ENCODE measurements around the gene ABLIM1.

DNA sequence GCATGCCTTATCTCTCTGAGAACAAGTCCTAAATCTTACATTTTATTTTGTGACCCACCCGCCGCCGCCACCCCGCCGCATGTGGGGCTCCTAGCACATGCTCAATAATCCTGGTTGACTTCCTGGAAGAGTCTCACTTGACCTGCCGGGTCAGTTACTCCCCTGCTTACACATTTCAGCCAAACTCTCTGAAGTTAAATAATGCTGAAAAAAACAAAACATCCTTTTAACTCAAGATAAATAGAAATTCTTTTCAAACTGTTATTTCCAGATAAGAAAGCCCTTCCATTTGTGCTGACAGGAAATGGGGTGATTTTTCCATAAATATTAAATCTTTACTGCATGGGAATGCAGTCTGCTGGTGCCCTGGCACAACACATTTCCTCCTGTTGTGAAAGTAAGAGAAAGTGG is 123.5 kb downstream of the ABLIM1 start:
- TF ChIP-seq, protein P1, sequence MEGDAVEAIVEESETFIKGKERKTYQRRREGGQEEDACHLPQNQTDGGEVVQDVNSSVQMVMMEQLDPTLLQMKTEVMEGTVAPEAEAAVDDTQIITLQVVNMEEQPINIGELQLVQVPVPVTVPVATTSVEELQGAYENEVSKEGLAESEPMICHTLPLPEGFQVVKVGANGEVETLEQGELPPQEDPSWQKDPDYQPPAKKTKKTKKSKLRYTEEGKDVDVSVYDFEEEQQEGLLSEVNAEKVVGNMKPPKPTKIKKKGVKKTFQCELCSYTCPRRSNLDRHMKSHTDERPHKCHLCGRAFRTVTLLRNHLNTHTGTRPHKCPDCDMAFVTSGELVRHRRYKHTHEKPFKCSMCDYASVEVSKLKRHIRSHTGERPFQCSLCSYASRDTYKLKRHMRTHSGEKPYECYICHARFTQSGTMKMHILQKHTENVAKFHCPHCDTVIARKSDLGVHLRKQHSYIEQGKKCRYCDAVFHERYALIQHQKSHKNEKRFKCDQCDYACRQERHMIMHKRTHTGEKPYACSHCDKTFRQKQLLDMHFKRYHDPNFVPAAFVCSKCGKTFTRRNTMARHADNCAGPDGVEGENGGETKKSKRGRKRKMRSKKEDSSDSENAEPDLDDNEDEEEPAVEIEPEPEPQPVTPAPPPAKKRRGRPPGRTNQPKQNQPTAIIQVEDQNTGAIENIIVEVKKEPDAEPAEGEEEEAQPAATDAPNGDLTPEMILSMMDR (IDR thresholded peaks at IDR 0.05): no peak
- TF ChIP-seq POLR2A (IDR thresholded peaks at IDR 0.05; ENCODE audit: low read depth): no peak
- no peak for TF ChIP-seq POLR2AphosphoS5 (IDR thresholded peaks at IDR 0.05)
- TF ChIP-seq EP300 (IDR thresholded peaks at IDR 0.05): no peak

Data from esophagus muscularis mucosa (tissue), 4 donors.